ENCODE results near the gene RHBDF2. TPM values are rescaled to one million over a fixed set of nuclear protein-coding genes. Genes with fewer than 3 reads are reported as not detected.

Gene RHBDF2
- total RNA-seq, 1 donor from 2014 or later = 132 TPM

GRCh38 chr17:76506408-76507345, 5.5 kb upstream of the RHBDF2 start:
- no peak for DNase-seq (ENCODE audit: extremely low read depth, low read depth, low spot score)

GRCh38 chr17:76504117-76504516, 2.9 kb upstream of the RHBDF2 start:
- DNase-seq (ENCODE audit: extremely low read depth, low read depth, low spot score) = no peak

GRCh38 chr17:76502341-76503211, 1.4 kb upstream of the RHBDF2 start:
- DNase-seq (ENCODE audit: extremely low read depth, low read depth, low spot score) = no peak

- DNase-seq (ENCODE audit: extremely low read depth, low read depth, low spot score) = no peak
Observed at GRCh38 chr17:76501827-76502307, 644 bp upstream of the RHBDF2 start.

- DNase-seq (ENCODE audit: extremely low read depth, low read depth, low spot score) = no peak
Observed at GRCh38 chr17:76500747-76501017, 541 bp downstream of the RHBDF2 start.

GRCh38 chr17:76500074-76500746, 1.0 kb downstream of the RHBDF2 start:
- no peak for DNase-seq (ENCODE audit: extremely low read depth, low read depth, low spot score)

GRCh38 chr17:76499267-76499667, 2.0 kb downstream of the RHBDF2 start:
- DNase-seq (ENCODE audit: extremely low read depth, low read depth, low spot score) = no peak

GRCh38 chr17:76498876-76499251, 2.4 kb downstream of the RHBDF2 start:
- DNase-seq (ENCODE audit: extremely low read depth, low read depth, low spot score) = no peak

GRCh38 chr17:76497979-76498875, 3.0 kb downstream of the RHBDF2 start:
- DNase-seq (ENCODE audit: extremely low read depth, low read depth, low spot score) = peak; percentile 37

GRCh38 chr17:76497699-76497978, 3.6 kb downstream of the RHBDF2 start:
- DNase-seq (ENCODE audit: extremely low read depth, low read depth, low spot score) = no peak

- no peak for DNase-seq (ENCODE audit: extremely low read depth, low read depth, low spot score)
Observed at GRCh38 chr17:76496464-76496863, 4.8 kb downstream of the RHBDF2 start.

- no peak for DNase-seq (ENCODE audit: extremely low read depth, low read depth, low spot score)
Observed at GRCh38 chr17:76495663-76496400, 5.4 kb downstream of the RHBDF2 start.

GRCh38 chr17:76493505-76494167, 7.6 kb downstream of the RHBDF2 start:
- DNase-seq (ENCODE audit: extremely low read depth, low read depth, low spot score) = no peak

GRCh38 chr17:76492989-76493501, 8.2 kb downstream of the RHBDF2 start:
- DNase-seq (ENCODE audit: extremely low read depth, low read depth, low spot score) = no peak

GRCh38 chr17:76492123-76492988, 8.9 kb downstream of the RHBDF2 start:
- no peak for DNase-seq (ENCODE audit: extremely low read depth, low read depth, low spot score)

- no peak for DNase-seq (ENCODE audit: extremely low read depth, low read depth, low spot score)
Observed at GRCh38 chr17:76491271-76492122, 9.7 kb downstream of the RHBDF2 start.

GRCh38 chr17:76490112-76490710, 11.0 kb downstream of the RHBDF2 start:
- no peak for DNase-seq (ENCODE audit: extremely low read depth, low read depth, low spot score)
